Kasumi-1 (cell line): ENCODE data around the gene CHD3.

ENCODE experiments used
- DNase-seq, 2 experiments: peaks; one replicate each; lab custom pipeline; 2025; lab: John Stamatoyannopoulos, UW

Gene CHD3

GRCh38 chr17:7888184-7888920, at the start of gene CHD3:
Gene CHD3, plus strand, starts transcription at chr17:7888789. Its CDS starts 212 bp downstream, at chr17:7889001.
- DNase-seq, result peak in 1 of 2 experiments; percentile 23

- DNase-seq, result peak; percentile 23 to 45
Measured at GRCh38 chr17:7839190-7839875, 49.3 kb upstream of the CHD3 start.

GRCh38 chr17:7839876-7840261, 48.7 kb upstream of the CHD3 start:
- peak in 1 of 2 experiments; percentile 6 for DNase-seq

- no peak for DNase-seq
Measured at GRCh38 chr17:7840441-7840840, 48.1 kb upstream of the CHD3 start.

DNA sequence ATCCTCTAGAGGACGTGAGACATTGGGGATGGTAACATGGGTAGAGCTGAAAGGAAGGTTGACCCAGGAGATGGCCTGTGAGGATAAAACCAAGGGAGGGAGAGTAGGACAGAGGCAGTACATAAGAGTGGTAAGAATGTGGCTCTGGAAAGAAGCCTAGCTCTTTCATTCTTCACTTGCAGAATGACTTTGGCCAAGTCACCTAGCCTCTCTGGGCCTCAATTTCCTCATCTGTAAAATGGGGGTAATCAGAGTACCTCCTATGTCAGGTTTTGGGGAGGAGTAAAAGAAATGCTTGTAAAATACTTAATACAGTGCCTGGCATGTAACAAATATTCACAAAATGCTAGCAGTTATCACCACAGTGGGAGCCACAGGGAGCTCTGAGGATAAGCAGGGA, 47.7 kb upstream of the CHD3 start:
- no peak for DNase-seq

- DNase-seq, result peak; percentile 12 to 26
Measured at GRCh38 chr17:7841396-7841914, 47.1 kb upstream of the CHD3 start.

DNA sequence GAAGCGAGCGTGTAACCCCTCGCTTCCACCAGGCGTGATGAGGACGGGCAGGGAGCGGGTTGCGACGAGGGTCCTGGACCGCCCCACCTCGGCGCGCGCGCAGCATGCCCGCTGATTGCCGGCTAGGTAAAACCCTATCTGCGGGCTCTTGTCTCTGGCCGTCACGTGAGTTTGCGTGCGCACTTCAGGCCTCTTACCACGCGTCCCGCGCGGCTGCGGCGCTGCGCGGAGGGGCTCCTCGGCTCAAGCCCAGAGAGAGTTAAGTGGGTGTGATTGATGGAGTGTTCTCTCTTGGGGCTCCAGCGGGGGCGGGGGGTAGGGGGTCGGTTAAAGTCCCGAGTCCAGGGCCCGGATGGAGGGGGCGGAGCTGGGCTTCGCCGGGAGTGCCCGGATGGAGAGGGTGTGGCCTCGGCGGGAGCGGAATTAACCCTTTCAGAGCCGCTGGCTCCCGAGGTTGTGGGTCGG, 46.6 kb upstream of the CHD3 start:
- DNase-seq, result peak; percentile 44 to 48

- peak; percentile 50 to 63 for DNase-seq
Measured at GRCh38 chr17:7842380-7843256, 46.0 kb upstream of the CHD3 start.

GRCh38 chr17:7843257-7843535, 45.4 kb upstream of the CHD3 start:
- no peak for DNase-seq

- peak; percentile 36 to 38 for DNase-seq
Measured at GRCh38 chr17:7843536-7844291, 44.9 kb upstream of the CHD3 start.

GRCh38 chr17:7844292-7845154, 44.1 kb upstream of the CHD3 start:
- DNase-seq, result peak; percentile 65 to 72

DNA sequence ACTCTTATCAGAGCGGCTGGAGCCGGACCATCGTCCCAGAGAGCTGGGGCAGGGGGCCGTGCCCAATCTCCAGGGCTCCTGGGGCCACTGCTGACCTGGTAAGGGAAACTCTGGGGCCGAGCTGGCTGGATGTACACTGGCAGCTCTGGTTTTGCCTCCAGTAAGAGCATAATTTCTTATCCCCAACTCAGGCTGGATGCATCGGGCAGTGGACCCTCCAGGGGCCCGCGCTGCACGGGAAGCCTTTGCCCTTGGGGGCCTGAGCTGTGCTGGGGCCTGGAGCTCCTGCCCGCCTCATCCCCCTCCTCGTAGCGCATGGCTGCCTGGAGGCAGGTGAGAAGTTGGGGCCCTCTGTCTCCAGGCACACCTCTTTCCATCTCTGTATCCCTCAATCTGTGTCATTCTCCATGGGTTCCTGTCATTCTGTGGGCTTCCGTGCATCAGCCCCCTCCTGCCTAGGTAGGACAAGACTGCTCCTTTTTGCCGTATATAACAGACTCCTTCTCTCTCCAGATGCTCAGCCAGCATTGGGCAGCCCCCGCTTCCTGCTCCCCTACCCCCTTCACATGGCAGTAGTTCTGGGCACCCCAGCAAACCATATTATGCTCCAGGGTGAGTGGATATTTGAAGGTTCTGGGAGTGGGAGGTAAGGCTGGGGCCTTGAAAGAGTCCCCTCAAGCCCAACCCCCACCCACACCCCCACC, 43.1 kb upstream of the CHD3 start:
- no peak for DNase-seq

DNA sequence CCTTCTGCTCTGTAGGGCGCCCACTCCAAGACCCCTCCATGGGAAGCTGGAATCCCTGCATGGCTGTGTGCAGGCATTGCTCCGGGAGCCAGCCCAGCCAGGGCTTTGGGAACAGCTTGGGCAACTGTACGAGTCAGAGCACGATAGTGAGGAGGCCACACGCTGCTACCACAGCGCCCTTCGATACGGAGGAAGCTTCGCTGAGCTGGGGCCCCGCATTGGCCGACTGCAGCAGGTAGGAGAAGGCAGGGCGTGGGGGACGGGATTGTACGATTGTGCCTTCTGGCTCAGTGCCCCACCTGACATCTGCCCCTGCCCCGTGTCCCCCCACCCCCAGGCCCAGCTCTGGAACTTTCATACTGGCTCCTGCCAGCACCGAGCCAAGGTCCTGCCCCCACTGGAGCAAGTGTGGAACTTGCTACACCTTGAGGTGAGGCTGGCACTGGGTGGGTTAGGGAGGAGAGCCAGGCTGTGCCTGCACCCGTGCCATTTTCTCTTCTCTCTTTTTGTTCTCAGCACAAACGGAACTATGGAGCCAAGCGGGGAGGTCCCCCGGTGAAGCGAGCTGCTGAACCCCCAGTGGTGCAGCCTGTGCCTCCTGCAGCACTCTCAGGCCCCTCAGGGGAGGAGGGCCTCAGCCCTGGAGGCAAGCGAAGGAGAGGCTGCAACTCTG, 42.4 kb upstream of the CHD3 start:
- no peak for DNase-seq

- no peak for DNase-seq
Measured at GRCh38 chr17:7846765-7847661, 41.6 kb upstream of the CHD3 start.

DNA sequence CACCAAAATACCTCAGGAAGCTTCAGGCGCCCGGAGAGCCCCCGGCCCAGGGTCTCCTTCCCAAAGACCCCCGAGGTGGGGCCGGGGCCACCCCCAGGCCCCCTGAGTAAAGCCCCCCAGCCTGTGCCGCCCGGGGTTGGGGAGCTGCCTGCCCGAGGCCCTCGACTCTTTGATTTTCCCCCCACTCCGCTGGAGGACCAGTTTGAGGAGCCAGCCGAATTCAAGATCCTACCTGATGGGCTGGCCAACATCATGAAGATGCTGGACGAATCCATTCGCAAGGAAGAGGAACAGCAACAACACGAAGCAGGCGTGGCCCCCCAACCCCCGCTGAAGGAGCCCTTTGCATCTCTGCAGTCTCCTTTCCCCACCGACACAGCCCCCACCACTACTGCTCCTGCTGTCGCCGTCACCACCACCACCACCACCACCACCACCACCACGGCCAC, 40.4 kb upstream of the CHD3 start:
- DNase-seq, result no peak

DNA sequence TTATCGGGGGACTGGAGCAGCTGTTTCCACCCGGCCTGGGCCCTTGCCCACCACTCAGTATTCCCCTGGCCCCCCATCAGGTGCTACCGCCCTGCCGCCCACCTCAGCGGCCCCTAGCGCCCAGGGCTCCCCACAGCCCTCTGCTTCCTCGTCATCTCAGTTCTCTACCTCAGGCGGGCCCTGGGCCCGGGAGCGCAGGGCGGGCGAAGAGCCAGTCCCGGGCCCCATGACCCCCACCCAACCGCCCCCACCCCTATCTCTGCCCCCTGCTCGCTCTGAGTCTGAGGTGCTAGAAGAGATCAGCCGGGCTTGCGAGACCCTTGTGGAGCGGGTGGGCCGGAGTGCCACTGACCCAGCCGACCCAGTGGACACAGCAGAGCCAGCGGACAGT, 39.9 kb upstream of the CHD3 start:
- no peak for DNase-seq

GRCh38 chr17:7849130-7849750, 39.3 kb upstream of the CHD3 start:
- DNase-seq, result no peak
